ENCODE measurements around the gene PDXP. TPM values are rescaled to one million over a fixed set of nuclear protein-coding genes. Genes with fewer than 3 reads are reported as not detected.

Gene PDXP
- total RNA-seq, 1 experiment from 2014 or later = 18.4 TPM

- Mint-ChIP-seq H3K9me3 (ENCODE audit: low read depth, unreplicated experiment) (no peaks in the 10 kb centered on the region), H3K27ac (ENCODE audit: unreplicated experiment) (no peak overlapping the region), H3K4me3 (ENCODE audit: low read depth, unreplicated experiment) (no peak overlapping the region), H3K36me3 (ENCODE audit: insufficient read depth, unreplicated experiment) (peaks cover 10% of the 10 kb centered on the region), H3K4me1 (ENCODE audit: low read depth, unreplicated experiment) (peaks cover 7% of the 10 kb centered on the region), H3K27me3 (ENCODE audit: unreplicated experiment) (no peaks in the 10 kb centered on the region)
- intact Hi-C loops (cut with micrococcal nuclease; ENCODE audit: unreplicated experiment) = no loop called here
- CTCF ChIA-PET = no interaction called here
- BruUV-seq (replicated peaks) = no TSS peak
- TF ChIP-seq CTCF (IDR thresholded peaks at IDR 0.05; ENCODE audit: unreplicated experiment) = no peak
- no peak for DNase-seq
Measured at GRCh38 chr22:37708580-37709444, 50.3 kb downstream of the PDXP start.

GRCh38 chr22:37709445-37709765 is 50.9 kb downstream of the PDXP start:
- intact Hi-C loops (cut with micrococcal nuclease; ENCODE audit: unreplicated experiment) = no loop called here
- CTCF ChIA-PET = no interaction called here
- peaks cover 7% of the 10 kb centered on the region for H3K4me1 Mint-ChIP-seq (ENCODE audit: low read depth, unreplicated experiment)
- DNase-seq = no peak
- BruUV-seq (replicated peaks) = no TSS peak
- H3K27ac Mint-ChIP-seq (ENCODE audit: unreplicated experiment) = no peak overlapping the region
- no peak overlapping the region for H3K4me3 Mint-ChIP-seq (ENCODE audit: low read depth, unreplicated experiment)
- peaks cover 10% of the 10 kb centered on the region for H3K36me3 Mint-ChIP-seq (ENCODE audit: insufficient read depth, unreplicated experiment)
- H3K27me3 Mint-ChIP-seq (ENCODE audit: unreplicated experiment) = no peaks in the 10 kb centered on the region
- no peak for TF ChIP-seq CTCF (IDR thresholded peaks at IDR 0.05; ENCODE audit: unreplicated experiment)
- no peaks in the 10 kb centered on the region for H3K9me3 Mint-ChIP-seq (ENCODE audit: low read depth, unreplicated experiment)

- intact Hi-C loops (cut with micrococcal nuclease; ENCODE audit: unreplicated experiment) = no loop called here
- BruUV-seq (replicated peaks) = no TSS peak
- CTCF ChIA-PET = no interaction called here
- DNase-seq = no peak
- Mint-ChIP-seq H3K4me1 (ENCODE audit: low read depth, unreplicated experiment) (peaks cover 7% of the 10 kb centered on the region), H3K36me3 (ENCODE audit: insufficient read depth, unreplicated experiment) (peaks cover 10% of the 10 kb centered on the region), H3K4me3 (ENCODE audit: low read depth, unreplicated experiment) (no peak overlapping the region), H3K27ac (ENCODE audit: unreplicated experiment) (no peak overlapping the region), H3K9me3 (ENCODE audit: low read depth, unreplicated experiment) (no peaks in the 10 kb centered on the region), H3K27me3 (ENCODE audit: unreplicated experiment) (no peaks in the 10 kb centered on the region)
- TF ChIP-seq CTCF (IDR thresholded peaks at IDR 0.05; ENCODE audit: unreplicated experiment) = no peak
Measured at GRCh38 chr22:37710675-37711074, 52.2 kb downstream of the PDXP start.

GRCh38 chr22:37711490-37711889 is 53.0 kb downstream of the PDXP start:
- Mint-ChIP-seq H3K9me3 (ENCODE audit: low read depth, unreplicated experiment) (no peaks in the 10 kb centered on the region), H3K36me3 (ENCODE audit: insufficient read depth, unreplicated experiment) (peaks cover 10% of the 10 kb centered on the region), H3K4me1 (ENCODE audit: low read depth, unreplicated experiment) (peaks cover 7% of the 10 kb centered on the region), H3K27me3 (ENCODE audit: unreplicated experiment) (no peaks in the 10 kb centered on the region), H3K27ac (ENCODE audit: unreplicated experiment) (no peak overlapping the region), H3K4me3 (ENCODE audit: low read depth, unreplicated experiment) (no peak overlapping the region)
- CTCF ChIA-PET = no interaction called here
- no TSS peak for BruUV-seq (replicated peaks)
- TF ChIP-seq CTCF (IDR thresholded peaks at IDR 0.05; ENCODE audit: unreplicated experiment) = no peak
- intact Hi-C loops (cut with micrococcal nuclease; ENCODE audit: unreplicated experiment) = no loop called here
- no peak for DNase-seq

Data from Calu3 (cell line).